Measurements from ENCODE around the gene NFE2L2. TPM values are rescaled to one million over a fixed set of nuclear protein-coding genes. Genes with fewer than 3 reads are reported as not detected.

The NFE2L2 gene
- total and polyA plus RNA-seq, 9 of the 15 experiments (the other 6 are each of a cell fraction or from before 2014, with no cell fraction given) = 29.3 to 120 (median 59.3) TPM

GRCh38 chr2:177264693-177265587, at the start of gene NFE2L2 (continued):
- TF ChIP-seq ZNF318 (IDR thresholded peaks at IDR 0.05; ENCODE audit: borderline replicate concordance in 1 of 2, low read depth in 1 of 2) (peak in 1 of 2 experiments; percentile 86; a peak in 2 of 4 replicates), EHMT2 (IDR thresholded peaks at IDR 0.05) (0 out of 2 replicates have a peak, but pooled peaks have one; percentile 21), ZBTB1 (CRISPR knock-in tag; IDR thresholded peaks at IDR 0.05; ENCODE audit: borderline replicate concordance, low read depth) (no peak; the same call in 1 of the 2 replicates), KLF6 (CRISPR knock-in tag; IDR thresholded peaks at IDR 0.05; ENCODE audit: borderline replicate concordance) (peak; percentile 10), RREB1 (CRISPR knock-in tag; IDR thresholded peaks at IDR 0.05) (0 out of 2 replicates have a peak, but pooled peaks have one; percentile 66), NCOR1 (IDR thresholded peaks at IDR 0.05) (peak; percentile 88), MLLT1 (IDR thresholded peaks at IDR 0.05) (peak; percentile 26 to 97)

Data from K562 (cell line).